ENCODE data around the gene UBAP1. TPM values are rescaled to one million over a fixed set of nuclear protein-coding genes. Genes with fewer than 3 reads are reported as not detected.
"Not testable (repeated sequence)": the region's sequence is repeated elsewhere in the genome, so short reads cannot be mapped to it uniquely, and the experiment has no call there.

UBAP1 gene
- total RNA-seq, 2 experiments from 2014 or later: 29.9 to 31.7 TPM

- intact Hi-C loops (cut with micrococcal nuclease); H3K27ac Mint-ChIP-seq; H3K27me3 Mint-ChIP-seq (ENCODE audit: low read depth); H3K9me3 Mint-ChIP-seq; DNase-seq; H3K4me3 Mint-ChIP-seq; H3K36me3 Mint-ChIP-seq (ENCODE audit: low read depth); H3K4me1 Mint-ChIP-seq (ENCODE audit: low read depth): not testable (repeated sequence)
- CTCF ChIA-PET: interaction anchor here (0.7 kb wide), 1 partner anchor 34 kb away, joined by 7 read pairs; no protein-coding TSS in a partner anchor
Observed at GRCh38 chr9:34214354-34215000, 35.6 kb downstream of the UBAP1 start.

DNA sequence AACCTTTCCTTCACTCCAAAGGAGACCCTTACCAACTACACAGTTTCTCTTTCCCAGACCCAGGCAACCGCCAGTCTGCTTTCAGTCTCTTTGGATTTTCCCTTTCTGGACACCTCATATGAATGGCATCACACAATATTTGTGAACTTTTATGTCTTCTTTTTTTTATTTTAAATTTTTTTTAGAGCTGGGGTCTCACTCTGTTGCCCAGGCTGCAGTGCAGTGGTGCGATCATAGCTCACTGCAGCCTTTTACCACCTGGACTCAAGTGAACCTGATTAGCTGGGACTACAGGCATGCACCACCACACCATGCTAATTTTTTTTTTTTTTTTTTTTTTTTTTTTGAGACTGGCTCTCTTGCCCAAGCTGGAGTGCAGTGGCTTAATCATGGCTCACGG, 37.5 kb downstream of the UBAP1 start:
- no peak overlapping the region for H3K27ac Mint-ChIP-seq
- peaks cover 7% of the 10 kb centered on the region for H3K36me3 Mint-ChIP-seq (ENCODE audit: low read depth)
- no peaks in the 10 kb centered on the region for H3K27me3 Mint-ChIP-seq (ENCODE audit: low read depth)
- CTCF ChIA-PET: interaction anchor here (0.6 kb wide), 1 partner anchor 36 kb away, joined by 5 read pairs; no protein-coding TSS in a partner anchor
- no peak overlapping the region for H3K4me3 Mint-ChIP-seq
- intact Hi-C loops (cut with micrococcal nuclease): no loop called here
- peaks cover 5% of the 10 kb centered on the region for H3K4me1 Mint-ChIP-seq (ENCODE audit: low read depth)
- H3K9me3 Mint-ChIP-seq: no peaks in the 10 kb centered on the region
- DNase-seq: no peak

- H3K4me1 Mint-ChIP-seq (ENCODE audit: low read depth); H3K27me3 Mint-ChIP-seq (ENCODE audit: low read depth); intact Hi-C loops (cut with micrococcal nuclease); H3K9me3 Mint-ChIP-seq; H3K4me3 Mint-ChIP-seq; CTCF ChIA-PET; H3K36me3 Mint-ChIP-seq (ENCODE audit: low read depth); H3K27ac Mint-ChIP-seq; DNase-seq: not testable (repeated sequence)
Observed at GRCh38 chr9:34217015-34217414, 38.2 kb downstream of the UBAP1 start.

- CTCF ChIA-PET: no interaction called here
- Mint-ChIP-seq H3K27me3 (ENCODE audit: low read depth) (no peaks in the 10 kb centered on the region), H3K9me3 (no peaks in the 10 kb centered on the region), H3K36me3 (ENCODE audit: low read depth) (peaks cover 6% of the 10 kb centered on the region), H3K4me1 (ENCODE audit: low read depth) (peaks cover 5% of the 10 kb centered on the region), H3K27ac (no peak overlapping the region), H3K4me3 (no peak overlapping the region)
- intact Hi-C loops (cut with micrococcal nuclease): no loop called here
- no peak for DNase-seq
Observed at GRCh38 chr9:34218446-34218845, 39.6 kb downstream of the UBAP1 start.

DNA sequence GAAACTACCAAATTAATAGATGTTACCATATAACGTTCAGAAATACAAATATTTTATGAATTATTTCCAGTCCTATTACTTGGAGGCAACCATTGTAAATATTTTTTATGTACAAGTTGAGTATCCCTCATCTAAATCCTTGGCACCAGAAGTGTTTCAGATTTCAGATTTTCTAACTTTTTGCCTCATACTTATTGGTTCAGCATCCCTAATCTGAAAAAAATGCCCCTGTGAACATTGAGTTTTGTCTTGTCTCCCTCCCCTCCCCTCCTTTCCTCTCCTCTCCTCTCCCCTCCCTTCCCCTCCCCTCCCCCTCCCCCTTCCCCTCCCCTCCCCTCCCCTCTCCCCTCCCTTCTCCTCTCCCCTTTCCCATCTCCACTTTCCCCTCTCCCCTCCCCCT, 40.6 kb downstream of the UBAP1 start:
- Mint-ChIP-seq H3K27ac (no peak overlapping the region), H3K36me3 (ENCODE audit: low read depth) (peaks cover 4% of the 10 kb centered on the region), H3K4me1 (ENCODE audit: low read depth) (peaks cover 11% of the 10 kb centered on the region), H3K4me3 (no peak overlapping the region), H3K27me3 (ENCODE audit: low read depth) (no peaks in the 10 kb centered on the region), H3K9me3 (no peaks in the 10 kb centered on the region)
- CTCF ChIA-PET: no interaction called here
- no peak for DNase-seq
- intact Hi-C loops (cut with micrococcal nuclease): no loop called here

DNA sequence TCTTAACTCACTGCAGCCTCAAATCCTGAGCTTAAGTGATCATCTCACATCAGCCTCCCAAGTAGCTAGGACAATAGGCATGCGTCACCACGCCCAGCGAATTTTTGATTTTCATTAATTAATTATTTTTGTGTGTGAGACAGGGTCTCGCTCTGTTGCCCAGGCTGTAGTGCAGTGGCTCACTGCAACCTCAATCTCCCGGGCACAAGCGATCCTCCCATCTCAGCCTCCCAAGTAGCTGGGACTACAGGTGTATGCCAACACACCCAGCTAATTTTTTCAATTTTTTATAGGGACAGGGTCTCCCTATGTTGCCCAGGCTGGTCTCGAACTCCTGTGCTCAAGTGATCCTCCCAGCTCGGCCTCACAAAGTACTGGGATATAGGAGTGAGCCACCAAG, 41.4 kb downstream of the UBAP1 start:
- CTCF ChIA-PET: interaction anchor here (0.6 to 2.1 kb wide), 2 partner anchors 34 to 126 kb away, joined by 4 to 9 read pairs; no protein-coding TSS in a partner anchor
- Mint-ChIP-seq H3K27ac (no peak overlapping the region), H3K27me3 (ENCODE audit: low read depth) (no peaks in the 10 kb centered on the region), H3K36me3 (ENCODE audit: low read depth) (peaks cover 4% of the 10 kb centered on the region), H3K4me3 (no peak overlapping the region), H3K9me3 (no peaks in the 10 kb centered on the region), H3K4me1 (ENCODE audit: low read depth) (peaks cover 11% of the 10 kb centered on the region)
- intact Hi-C loops (cut with micrococcal nuclease): loop anchor here (10.0 kb wide), 1 partner anchor 85 kb away; no protein-coding TSS in a partner anchor
- DNase-seq: no peak

DNA sequence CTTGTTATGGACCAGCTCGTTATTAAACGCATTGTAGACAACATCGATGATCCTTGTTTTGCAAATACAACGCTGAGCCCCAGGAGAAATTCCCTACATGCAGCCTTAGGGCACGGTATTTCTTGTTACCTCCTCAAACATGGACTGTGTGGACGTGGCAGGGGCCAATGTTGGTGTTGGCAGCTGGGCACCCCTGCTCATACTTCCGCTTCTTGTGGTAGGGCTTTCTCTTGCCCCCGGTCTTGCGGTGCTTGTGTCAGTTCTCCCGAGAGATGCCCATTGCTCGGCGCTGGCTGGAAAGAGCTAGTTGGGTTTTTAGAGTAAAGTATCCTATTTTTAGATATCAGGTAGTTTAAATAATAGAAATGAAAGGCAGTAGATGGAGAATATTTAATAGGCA, 45.5 kb downstream of the UBAP1 start:
- Mint-ChIP-seq H3K9me3 (no peaks in the 10 kb centered on the region), H3K4me1 (ENCODE audit: low read depth) (peaks cover 6% of the 10 kb centered on the region), H3K27ac (no peak overlapping the region), H3K36me3 (ENCODE audit: low read depth) (peaks cover 4% of the 10 kb centered on the region), H3K27me3 (ENCODE audit: low read depth) (no peaks in the 10 kb centered on the region), H3K4me3 (no peak overlapping the region)
- DNase-seq: no peak
- intact Hi-C loops (cut with micrococcal nuclease): loop anchor here (10.0 kb wide), 1 partner anchor 80 kb away; no protein-coding TSS in a partner anchor
- CTCF ChIA-PET: interaction anchor here (1.9 kb wide), 1 partner anchor 29 kb away, joined by 5 read pairs; no protein-coding TSS in a partner anchor

DNA sequence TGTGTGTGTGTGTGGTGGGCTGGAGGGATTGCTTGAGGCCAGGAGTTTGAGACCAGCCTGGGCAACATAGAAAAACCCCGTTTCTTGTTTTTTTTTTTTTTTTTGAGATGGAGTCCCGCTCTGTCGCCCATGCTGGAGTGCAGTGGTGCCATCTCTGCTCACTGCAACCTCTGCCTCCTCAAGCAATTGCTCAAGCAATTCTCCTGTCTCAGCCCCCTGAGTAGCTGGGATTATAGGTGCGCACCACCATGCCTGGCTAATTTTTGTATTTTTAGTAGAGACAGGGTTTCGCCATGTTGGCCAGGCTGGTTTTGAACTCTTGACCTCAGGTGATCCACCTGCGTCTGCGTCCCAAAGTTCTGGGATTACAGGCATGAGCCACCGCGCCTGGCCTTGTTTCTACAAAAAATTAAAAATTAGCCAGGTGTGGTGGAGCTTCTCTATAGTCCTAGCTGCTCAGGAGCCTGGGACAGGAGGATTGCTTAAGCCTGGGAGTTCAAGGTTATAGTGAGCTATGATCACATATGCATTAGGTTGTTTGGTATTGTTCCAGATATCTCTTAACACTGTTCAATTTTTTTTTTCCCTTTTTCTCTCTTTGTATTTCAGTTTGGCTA, 47.4 kb downstream of the UBAP1 start:
- H3K4me3 Mint-ChIP-seq; DNase-seq; CTCF ChIA-PET; H3K9me3 Mint-ChIP-seq; H3K27me3 Mint-ChIP-seq (ENCODE audit: low read depth); H3K4me1 Mint-ChIP-seq (ENCODE audit: low read depth); H3K36me3 Mint-ChIP-seq (ENCODE audit: low read depth); H3K27ac Mint-ChIP-seq: not testable (repeated sequence)
- intact Hi-C loops (cut with micrococcal nuclease): loop anchor here (10.0 kb wide), 1 partner anchor 79 kb away; no protein-coding TSS in a partner anchor

GRCh38 chr9:34227445-34227844, 48.6 kb downstream of the UBAP1 start:
- CTCF ChIA-PET: interaction anchor here (0.6 to 1.0 kb wide), 2 partner anchors 152 to 1045 kb away, joined by 4 read pairs; no protein-coding TSS in a partner anchor
- H3K27ac Mint-ChIP-seq: no peak overlapping the region
- peaks cover 6% of the 10 kb centered on the region for H3K4me1 Mint-ChIP-seq (ENCODE audit: low read depth)

DNA sequence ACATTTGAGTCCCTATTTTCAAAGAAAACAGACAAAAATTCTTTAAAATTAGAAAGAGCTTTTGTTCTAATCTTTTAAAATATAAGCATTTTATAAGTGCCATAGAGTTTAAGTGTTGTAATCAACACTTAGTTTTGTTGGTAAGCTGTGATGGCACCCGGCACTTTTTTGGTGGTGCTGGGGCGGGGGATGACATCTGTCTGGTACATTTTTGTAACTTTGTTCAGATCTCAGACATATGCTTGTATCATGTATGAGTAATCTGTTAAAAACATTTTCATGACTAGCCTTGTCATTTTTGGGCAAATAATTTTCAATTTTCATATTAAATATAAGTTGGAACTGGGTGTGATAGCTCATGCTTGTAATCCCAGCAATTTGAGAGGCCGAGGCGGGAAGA, 51.7 kb downstream of the UBAP1 start:
- CTCF ChIA-PET: interaction anchor here (0.9 to 1.8 kb wide), 2 partner anchors 22 to 25 kb away, joined by 3 to 8 read pairs; no protein-coding TSS in a partner anchor

More at GRCh38 chr9:34227445-34227844, 48.6 kb downstream of the UBAP1 start:
- H3K4me3 Mint-ChIP-seq: no peak overlapping the region
- H3K9me3 Mint-ChIP-seq: no peaks in the 10 kb centered on the region
- intact Hi-C loops (cut with micrococcal nuclease): loop anchor here (10.0 kb wide), 1 partner anchor 77 kb away; no protein-coding TSS in a partner anchor
- peaks cover 4% of the 10 kb centered on the region for H3K36me3 Mint-ChIP-seq (ENCODE audit: low read depth)
- no peak for DNase-seq
- no peaks in the 10 kb centered on the region for H3K27me3 Mint-ChIP-seq (ENCODE audit: low read depth)

DNA sequence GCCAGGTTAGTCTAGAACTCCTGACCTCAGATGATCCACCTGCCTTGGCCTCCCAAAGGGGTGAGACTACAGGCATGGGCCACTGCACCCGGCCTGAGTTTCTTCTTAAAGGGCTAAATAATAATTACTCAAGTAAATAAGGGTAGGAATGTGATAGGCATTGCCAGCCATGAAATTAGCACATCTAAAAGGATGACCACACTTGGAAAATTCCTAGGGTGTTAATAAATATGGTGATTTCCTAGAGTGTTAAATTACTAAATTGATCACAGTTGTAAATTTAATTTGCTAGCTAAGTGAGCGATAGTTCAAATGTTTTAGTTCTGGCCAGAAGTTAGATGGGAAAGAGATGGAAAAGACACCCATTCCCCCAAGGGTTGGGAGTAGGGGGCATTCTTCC, 53.4 kb downstream of the UBAP1 start:
- H3K27ac Mint-ChIP-seq: no peak overlapping the region
- no peaks in the 10 kb centered on the region for H3K9me3 Mint-ChIP-seq
- peaks cover 9% of the 10 kb centered on the region for H3K36me3 Mint-ChIP-seq (ENCODE audit: low read depth)
- H3K27me3 Mint-ChIP-seq (ENCODE audit: low read depth): no peaks in the 10 kb centered on the region
- intact Hi-C loops (cut with micrococcal nuclease): no loop called here
- CTCF ChIA-PET: interaction anchor here (1.6 kb wide), 1 partner anchor 20 kb away, joined by 5 read pairs; no protein-coding TSS in a partner anchor
- no peaks in the 10 kb centered on the region for H3K4me1 Mint-ChIP-seq (ENCODE audit: low read depth)
- no peak for DNase-seq
- no peak overlapping the region for H3K4me3 Mint-ChIP-seq

More for the DNA sequence above, 51.7 kb downstream of the UBAP1 start:
- Mint-ChIP-seq H3K4me3 (no peak overlapping the region), H3K27ac (no peak overlapping the region), H3K27me3 (ENCODE audit: low read depth) (no peaks in the 10 kb centered on the region), H3K36me3 (ENCODE audit: low read depth) (no peaks in the 10 kb centered on the region), H3K9me3 (no peaks in the 10 kb centered on the region), H3K4me1 (ENCODE audit: low read depth) (no peaks in the 10 kb centered on the region)
- DNase-seq: no peak
- intact Hi-C loops (cut with micrococcal nuclease): no loop called here

DNA sequence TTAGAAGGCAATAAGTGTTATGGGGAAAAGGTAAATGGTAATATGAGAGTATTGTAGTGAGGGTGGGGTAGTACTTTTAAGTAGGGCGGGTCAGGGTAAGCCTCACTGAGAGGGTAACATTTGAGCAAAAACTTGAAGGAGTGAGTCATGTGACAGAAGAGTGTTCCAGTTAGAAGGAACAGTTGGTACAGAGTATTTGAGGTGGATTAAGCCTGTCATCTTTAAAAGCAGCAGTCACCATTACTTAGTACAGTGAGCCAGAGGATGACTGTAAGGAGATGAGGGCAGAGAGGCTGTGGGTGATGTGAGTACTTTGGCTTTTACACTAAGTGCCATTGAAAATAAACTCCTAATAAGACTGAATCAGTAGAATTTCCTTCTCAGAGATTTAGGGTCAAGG, 54.8 kb downstream of the UBAP1 start:
- DNase-seq: no peak
- no peaks in the 10 kb centered on the region for H3K9me3 Mint-ChIP-seq
- H3K36me3 Mint-ChIP-seq (ENCODE audit: low read depth): peaks cover 15% of the 10 kb centered on the region
- peaks cover 5% of the 10 kb centered on the region for H3K4me1 Mint-ChIP-seq (ENCODE audit: low read depth)
- H3K27me3 Mint-ChIP-seq (ENCODE audit: low read depth): no peaks in the 10 kb centered on the region
- intact Hi-C loops (cut with micrococcal nuclease): no loop called here
- H3K27ac Mint-ChIP-seq: no peak overlapping the region
- H3K4me3 Mint-ChIP-seq: no peak overlapping the region
- CTCF ChIA-PET: no interaction called here

DNA sequence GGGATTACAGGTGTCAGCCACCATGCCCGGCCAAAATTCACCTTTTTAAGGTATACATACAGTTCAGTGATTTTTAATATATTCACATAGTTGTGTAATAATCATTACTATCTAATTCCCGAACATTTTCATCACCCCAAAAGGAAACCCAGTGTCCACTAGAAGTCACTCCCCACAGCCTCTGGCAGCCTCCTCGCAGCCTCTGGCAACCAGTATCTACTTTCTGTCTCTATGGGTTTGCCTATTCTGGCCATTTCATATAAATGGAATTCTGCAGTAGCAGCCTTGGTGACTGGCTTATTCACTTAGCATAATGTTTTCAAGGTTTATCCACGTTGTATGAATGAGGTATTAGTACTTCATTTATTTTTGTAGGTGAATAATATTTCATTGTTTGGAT, 59.0 kb downstream of the UBAP1 start:
- intact Hi-C loops (cut with micrococcal nuclease): no loop called here
- Mint-ChIP-seq H3K9me3 (no peaks in the 10 kb centered on the region), H3K4me3 (no peak overlapping the region), H3K27me3 (ENCODE audit: low read depth) (no peaks in the 10 kb centered on the region), H3K4me1 (ENCODE audit: low read depth) (peaks cover 11% of the 10 kb centered on the region), H3K36me3 (ENCODE audit: low read depth) (peaks cover 33% of the 10 kb centered on the region), H3K27ac (no peak overlapping the region)
- CTCF ChIA-PET: no interaction called here
- DNase-seq: no peak
